HUES64 (cell line): ENCODE measurements around the gene CFI.

ENCODE experiments used
- H3K27ac ChIP-seq: 2 replicates; pipeline ENCODE4 v1.7.0; 2013; ENCODE audit warnings: low read depth, low read length, inconsistent platforms
- H3K27me3 ChIP-seq: 2 replicates; pipeline ENCODE4 v1.6.1; 2013; ENCODE audit warnings: mild to moderate bottlenecking, low read length; ENCODE audit not compliant: insufficient read depth
- H3K36me3 ChIP-seq: 2 replicates; pipeline ENCODE4 v1.6.1; 2013; ENCODE audit warnings: mild to moderate bottlenecking, low read length; ENCODE audit not compliant: insufficient read depth
- H3K4me1 ChIP-seq: 2 replicates; pipeline ENCODE4 v1.6.1; 2013; ENCODE audit warnings: mild to moderate bottlenecking, low read length, moderate library complexity; ENCODE audit not compliant: insufficient read depth
- H3K4me3 ChIP-seq: 2 replicates; pipeline ENCODE4 v1.5.1; 2013; ENCODE audit warnings: mild to moderate bottlenecking, low read length, moderate library complexity
- H3K9ac ChIP-seq: 2 replicates; pipeline ENCODE4 v1.6.1; 2013; ENCODE audit warnings: mild to moderate bottlenecking, low read depth, low read length
- H3K9me3 ChIP-seq: 2 replicates; pipeline ENCODE4 v1.6.1; 2013; ENCODE audit warnings: low read depth, low read length; ENCODE audit not compliant: insufficient read depth
- WGBS: fragments of 150-250, 120-280 bp; methylation state at CpG from one replicate; pipeline ENCODE4 v1.1.7; 2013; ENCODE audit warnings: missing lambda C conversion rate; 5-methylcytosine and 5-hydroxymethylcytosine counted together

Gene CFI

GRCh38 chr4:109818268-109818667 lies 16.5 kb upstream of the CFI start:
- 93% methylated on average over 4 of the region's 4 CpGs for WGBS
- Histone ChIP-seq H3K9ac (no peak overlapping the region), H3K4me1 (peaks cover 6% of the 10 kb centered on the region; the same call in 1 of the 2 replicates), H3K36me3 (peaks cover 63% of the 10 kb centered on the region), H3K4me3 (no peak overlapping the region), H3K9me3 (no peaks in the 10 kb centered on the region), H3K27me3 (no peaks in the 10 kb centered on the region), H3K27ac (no peak overlapping the region)

- Histone ChIP-seq H3K4me3 (peak overlapping the region; percentile 94), H3K27ac (no peak overlapping the region), H3K9ac (peak overlapping the region; percentile 94; the same call in 1 of the 2 replicates), H3K36me3 (peaks cover 49% of the 10 kb centered on the region), H3K4me1 (peaks cover 6% of the 10 kb centered on the region; the same call in 1 of the 2 replicates), H3K9me3 (no peaks in the 10 kb centered on the region), H3K27me3 (no peaks in the 10 kb centered on the region)
- WGBS, result 89% methylated on average over 1 of the region's 1 CpG
Observed at GRCh38 chr4:109816894-109817293, 15.1 kb upstream of the CFI start.

GRCh38 chr4:109816082-109816442 lies 14.3 kb upstream of the CFI start:
- Histone ChIP-seq H3K9me3 (no peaks in the 10 kb centered on the region), H3K9ac (peak overlapping the region; percentile 94), H3K4me1 (peaks cover 8% of the 10 kb centered on the region; the same call in 1 of the 2 replicates), H3K4me3 (peak overlapping the region; percentile 94), H3K27ac (peak overlapping the region; percentile 83), H3K36me3 (peaks cover 41% of the 10 kb centered on the region), H3K27me3 (no peaks in the 10 kb centered on the region)
- under 1% methylated on average over 19 of the region's 19 CpGs for WGBS

GRCh38 chr4:109815151-109816081 lies 13.6 kb upstream of the CFI start, which contains the start of gene GAR1:
Gene GAR1, plus strand, starts transcription at chr4:109815762. Its CDS starts 403 bp downstream, at chr4:109816165.
- peaks cover 35% of the 10 kb centered on the region for H3K36me3 ChIP-seq
- H3K9me3 ChIP-seq, result no peaks in the 10 kb centered on the region
- 1% methylated on average over 53 of the region's 53 CpGs for WGBS
- peak within 1 kb of the TSS; percentile 83 for H3K27ac ChIP-seq
- no peaks in the 10 kb centered on the region for H3K27me3 ChIP-seq
- H3K4me3 ChIP-seq, result peak within 1 kb of the TSS; percentile 94
- H3K4me1 ChIP-seq, result peaks cover 14% of the 10 kb centered on the region
- peak within 1 kb of the TSS; percentile 94 for H3K9ac ChIP-seq

- Histone ChIP-seq H3K9me3 (no peaks in the 10 kb centered on the region), H3K36me3 (no peaks in the 10 kb centered on the region), H3K4me3 (no peak overlapping the region), H3K27me3 (no peaks in the 10 kb centered on the region), H3K9ac (no peak overlapping the region), H3K4me1 (peaks cover 14% of the 10 kb centered on the region), H3K27ac (no peak overlapping the region)
- WGBS, result 100% methylated on average over 3 of the region's 3 CpGs
Observed at GRCh38 chr4:109811707-109812106, 9.9 kb upstream of the CFI start.

DNA sequence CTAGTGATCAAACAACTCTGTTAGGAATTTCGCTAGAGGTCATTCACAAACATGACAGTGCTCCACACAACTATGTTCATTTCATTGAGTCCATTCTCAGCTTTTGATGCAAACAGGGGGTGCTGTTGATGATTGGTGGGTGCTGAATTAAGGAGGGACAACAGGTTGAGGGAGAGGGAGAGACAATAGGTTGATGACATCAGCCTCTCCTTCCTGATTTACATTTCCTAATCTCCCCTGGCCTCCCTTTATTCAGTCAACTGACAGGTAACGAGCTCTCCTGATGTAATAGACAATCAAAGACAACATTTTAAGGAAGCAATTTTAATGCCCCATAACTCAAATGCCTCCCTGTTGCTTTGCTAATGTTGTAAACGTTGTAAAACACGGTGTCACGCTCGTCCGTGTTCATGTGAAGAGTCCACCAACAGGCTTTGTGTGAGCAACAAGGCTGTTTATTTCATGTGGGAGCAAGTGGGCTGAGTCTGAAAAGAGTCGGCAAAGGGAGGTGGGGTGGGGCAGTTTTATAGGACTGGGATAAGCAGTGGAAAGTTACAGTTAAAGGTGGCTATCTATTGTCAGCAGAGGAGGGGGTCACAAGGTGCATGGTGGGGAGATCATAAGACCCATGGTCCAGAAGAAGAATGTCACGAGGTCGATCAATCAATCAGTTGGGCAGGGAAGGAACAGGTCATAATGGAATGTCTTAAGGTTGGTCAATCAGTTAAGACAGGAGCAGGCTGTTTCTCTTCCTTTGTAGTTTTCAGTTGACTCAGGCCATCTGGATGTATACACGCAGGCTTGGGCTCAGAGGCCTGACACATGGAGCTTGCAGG lies 9.0 kb upstream of the CFI start:
- Histone ChIP-seq H3K4me1 (peaks cover 13% of the 10 kb centered on the region), H3K4me3 (no peak overlapping the region), H3K27ac (peak overlapping the region; percentile 55; the same call in 1 of the 2 replicates), H3K9me3 (no peaks in the 10 kb centered on the region), H3K9ac (no peak overlapping the region), H3K27me3 (no peaks in the 10 kb centered on the region), H3K36me3 (no peaks in the 10 kb centered on the region)
- 61% methylated on average over 11 of the region's 11 CpGs for WGBS

DNA sequence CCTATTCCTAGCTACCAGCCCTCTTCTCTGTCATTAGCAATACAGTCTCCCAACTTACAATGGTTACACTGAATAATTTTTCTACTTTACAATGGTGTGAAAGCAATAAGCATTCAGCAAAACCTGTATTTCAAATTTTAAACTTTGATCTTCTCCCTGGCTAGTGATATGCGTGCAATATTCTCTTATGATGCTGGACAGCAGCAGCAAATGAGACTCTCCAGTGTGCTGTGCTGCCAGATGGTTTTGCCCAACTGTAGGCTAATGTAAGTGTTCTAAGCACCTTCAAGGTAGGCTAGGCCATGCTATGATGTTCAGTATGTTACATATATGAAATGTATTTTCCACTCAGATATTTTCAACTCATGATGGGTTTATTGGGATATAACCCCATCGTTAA lies 7.9 kb upstream of the CFI start:
- Histone ChIP-seq H3K9ac (no peak overlapping the region), H3K4me3 (no peak overlapping the region), H3K9me3 (no peaks in the 10 kb centered on the region), H3K36me3 (no peaks in the 10 kb centered on the region), H3K27me3 (no peaks in the 10 kb centered on the region), H3K4me1 (peaks cover 13% of the 10 kb centered on the region), H3K27ac (no peak overlapping the region)
- 96% methylated on average over 2 of the region's 2 CpGs for WGBS

- Histone ChIP-seq H3K9me3 (no peaks in the 10 kb centered on the region), H3K27me3 (no peaks in the 10 kb centered on the region), H3K4me1 (no peaks in the 10 kb centered on the region), H3K4me3 (no peak overlapping the region), H3K27ac (no peak overlapping the region), H3K36me3 (no peaks in the 10 kb centered on the region), H3K9ac (no peak overlapping the region)
- WGBS, result 49% methylated on average over 4 of the region's 4 CpGs
Observed at GRCh38 chr4:109803924-109804571, 2.2 kb upstream of the CFI start.

DNA sequence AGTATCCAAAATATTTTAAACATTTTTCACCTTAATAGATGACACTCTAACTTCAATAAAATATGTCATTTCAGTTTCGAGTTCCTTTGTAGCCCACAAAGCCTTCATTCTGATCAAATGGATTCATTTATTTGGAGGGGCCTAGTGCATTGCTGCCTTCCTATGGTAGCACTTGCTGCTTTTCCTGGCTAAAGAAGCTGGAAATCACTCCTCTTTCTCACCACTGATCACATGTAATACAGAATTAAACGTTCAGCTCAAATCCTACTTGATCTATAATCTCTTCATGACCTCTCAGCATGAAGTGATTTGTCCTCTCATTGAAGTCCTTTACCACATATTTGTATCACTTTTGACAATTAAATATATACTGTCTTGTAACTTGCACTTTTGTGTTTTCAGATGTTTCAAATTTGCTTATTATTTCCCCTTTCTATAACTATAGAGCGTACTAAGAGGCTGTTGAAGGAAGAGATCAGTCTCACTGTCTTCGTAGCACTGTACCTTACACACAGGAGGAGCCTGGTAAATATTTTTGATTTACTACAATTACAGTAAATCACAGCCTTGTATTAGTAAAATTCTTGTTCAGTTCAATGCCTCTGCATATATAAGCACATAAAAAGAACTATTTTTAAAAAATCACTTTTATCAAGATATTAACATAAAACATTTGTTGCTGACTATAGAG lies 555 bp downstream of the CFI start:
- Histone ChIP-seq H3K4me3 (no peak overlapping the region), H3K36me3 (no peaks in the 10 kb centered on the region), H3K4me1 (no peaks in the 10 kb centered on the region), H3K9me3 (no peaks in the 10 kb centered on the region), H3K27me3 (no peaks in the 10 kb centered on the region), H3K27ac (no peak overlapping the region), H3K9ac (no peak overlapping the region)
- 87% methylated on average over 2 of the region's 4 CpGs for WGBS

GRCh38 chr4:109798866-109799265 lies 2.9 kb downstream of the CFI start:
- Histone ChIP-seq H3K4me3 (no peak overlapping the region), H3K4me1 (no peaks in the 10 kb centered on the region), H3K9me3 (no peaks in the 10 kb centered on the region), H3K36me3 (no peaks in the 10 kb centered on the region), H3K9ac (no peak overlapping the region), H3K27ac (no peak overlapping the region), H3K27me3 (no peaks in the 10 kb centered on the region)
